H1 (cell line): ENCODE measurements around the gene CDKN3. TPM values are rescaled to one million over a fixed set of nuclear protein-coding genes. Genes with fewer than 3 reads are reported as not detected.

Experiments used
- CTCF ChIA-PET: fragments of 300-600 bp; sonication (Branson Sonifier 250); formaldehyde crosslinking; loops from one replicate; lab custom pipeline; 2021; ENCODE audit not compliant: partially characterized antibody; lab: Charles Lee
- POLR2A ChIA-PET: fragments of 300-600 bp; sonication (Branson Sonifier 250); formaldehyde crosslinking; loops from one replicate; lab custom pipeline; 2021; ENCODE audit warnings: inconsistent platforms; ENCODE audit not compliant: partially characterized antibody; lab: Charles Lee
- DNase-seq, 2 experiments: peaks; one replicate each; pipeline versions ENCODE4 v3.0.0 to v3.0.0-alpha.2; 2010 to 2022; ENCODE audit warnings: low spot score in 2 of 2, low read depth in 1 of 2, mixed read lengths in 1 of 2
- FAIRE-seq: peaks from 2 replicates; lab custom pipeline; 2011; peaks lifted over from hg19 to GRCh38; lab: Jason Lieb, UNC
- H2AFZ ChIP-seq: 2 replicates; pipeline ENCODE4 v1.8.1; 2012; ENCODE audit warnings: low read length, inconsistent platforms
- H2AK5ac ChIP-seq: 2 replicates; pipeline ENCODE4 v1.6.1; 2013; ENCODE audit warnings: low read depth, low read length
- H2BK120ac ChIP-seq: replicated peaks from 2 replicates; pipeline ENCODE3; 2013; ENCODE audit warnings: low read depth, low read length, inconsistent platforms
- H2BK12ac ChIP-seq: 2 replicates; pipeline ENCODE4 v1.6.1; 2013; ENCODE audit warnings: low read depth, low read length
- H2BK15ac ChIP-seq: 2 replicates; pipeline ENCODE4 v1.6.1; 2013; ENCODE audit warnings: low read length
- H2BK20ac ChIP-seq: 2 replicates; pipeline ENCODE4 v1.6.1; 2013; ENCODE audit warnings: low read length
- H2BK5ac ChIP-seq: 2 replicates; pipeline ENCODE4 v1.6.1; 2013; ENCODE audit warnings: low read depth, low read length
- H3K14ac ChIP-seq: 2 replicates; pipeline ENCODE4 v1.6.1; 2013; ENCODE audit warnings: inconsistent platforms; ENCODE audit not compliant: insufficient read length
- H3K18ac ChIP-seq: 2 replicates; pipeline ENCODE4 v1.6.1; 2013; ENCODE audit warnings: low read length; ENCODE audit errors: extremely low read depth
- H3K23ac ChIP-seq: 2 replicates; pipeline ENCODE4 v1.6.1; 2013; ENCODE audit warnings: inconsistent platforms; ENCODE audit not compliant: insufficient read length
- H3K23me2 ChIP-seq: 2 replicates; pipeline ENCODE4 v1.6.1; 2013; ENCODE audit warnings: low read depth, low read length
- H3K27ac ChIP-seq: 2 replicates; pipeline ENCODE4 v1.6.1; 2011; ENCODE audit warnings: low read depth, low read length, inconsistent platforms
- H3K27me3 ChIP-seq, 4 experiments: replicated peaks in 1 of 4; 1 replicate in 1 of 4; 2 replicates in 3 of 4; pipeline versions ENCODE4 v1.6.1 to v1.8.1; 2011 to 2013; ENCODE audit warnings: low read length in 3 of 4, mild to moderate bottlenecking in 3 of 4, inconsistent platforms in 2 of 4, mixed read lengths in 2 of 4, moderate library complexity in 1 of 4; ENCODE audit not compliant: control insufficient read depth in 3 of 4, insufficient read depth in 3 of 4; ENCODE audit errors: extremely low read depth in 1 of 4
- H3K36me3 ChIP-seq, 4 experiments: 2 replicates each; pipeline versions ENCODE4 v1.6.1 to v1.8.1; 2011 to 2013; ENCODE audit warnings: mild to moderate bottlenecking in 4 of 4, low read length in 3 of 4, moderate library complexity in 2 of 4, control low read depth in 1 of 4, inconsistent platforms in 1 of 4; ENCODE audit not compliant: insufficient read depth in 4 of 4, control insufficient read depth in 2 of 4
- H3K4ac ChIP-seq: replicated peaks from 2 replicates; pipeline ENCODE3; 2013; ENCODE audit warnings: low read length, low read depth, mixed read lengths, inconsistent platforms; ENCODE audit not compliant: insufficient read length
- H3K4me1 ChIP-seq, 4 experiments: replicated peaks in 1 of 4; 1 replicate in 1 of 4; 2 replicates in 3 of 4; pipeline versions ENCODE4 v1.6.1 to v1.8.1; 2011 to 2013; ENCODE audit warnings: low read length in 3 of 4, inconsistent platforms in 2 of 4, mixed read lengths in 1 of 4; ENCODE audit not compliant: insufficient read depth in 4 of 4, control insufficient read depth in 3 of 4
- H3K4me2 ChIP-seq, 2 experiments: 2 replicates each; pipeline versions ENCODE4 v1.6.1 to v1.8.1; 2011 to 2013; ENCODE audit warnings: low read depth in 2 of 2, low read length in 2 of 2, control low read depth in 1 of 2, inconsistent platforms in 1 of 2, mild to moderate bottlenecking in 1 of 2; ENCODE audit not compliant: insufficient read depth in 1 of 2
- H3K4me3 ChIP-seq, 4 experiments: fragments of 200-600, 300-600 bp in 1 of 4; sonication (generic), shearing (Covaris generic), sonication (Bioruptor Twin) in 1 of 4; 2 replicates each; pipeline versions ENCODE4 v1.5.1 to v1.8.1; 2011 to 2016; ENCODE audit warnings: low read length in 4 of 4, low read depth in 3 of 4, control low read depth in 2 of 4, inconsistent platforms in 2 of 4, mild to moderate bottlenecking in 2 of 4, mixed read lengths in 1 of 4, moderate library complexity in 1 of 4; ENCODE audit not compliant: insufficient read depth in 2 of 4; ENCODE audit errors: extremely low read depth in 1 of 4
- H3K56ac ChIP-seq: replicated peaks from 2 replicates; pipeline ENCODE3; 2013; ENCODE audit warnings: low read depth, mild to moderate bottlenecking, mixed read lengths, low read length, inconsistent platforms; ENCODE audit not compliant: insufficient read length
- H3K79me1 ChIP-seq: 2 replicates; pipeline ENCODE4 v1.6.1; 2013; ENCODE audit warnings: low read depth, low read length, control low read depth
- H3K79me2 ChIP-seq, 2 experiments: 2 replicates each; pipeline versions ENCODE4 v1.6.1 to v1.8.1; 2012 to 2013; ENCODE audit warnings: low read length in 2 of 2, mild to moderate bottlenecking in 2 of 2, inconsistent platforms in 1 of 2; ENCODE audit not compliant: insufficient read depth in 2 of 2, control insufficient read depth in 1 of 2
- H3K9ac ChIP-seq, 4 experiments: replicated peaks in 1 of 4; 1 replicate in 1 of 4; 2 replicates in 3 of 4; pipeline versions ENCODE4 v1.6.1 to v1.8.1; 2011 to 2013; ENCODE audit warnings: low read depth in 3 of 4, low read length in 3 of 4, control low read depth in 2 of 4, mild to moderate bottlenecking in 2 of 4, moderate library complexity in 2 of 4, inconsistent platforms in 1 of 4; ENCODE audit errors: extremely low read depth in 1 of 4
- H3K9me3 ChIP-seq, 2 experiments: 2 replicates each; pipeline versions ENCODE4 v1.6.1 to v1.8.1; 2012 to 2013; ENCODE audit warnings: mild to moderate bottlenecking in 2 of 2, moderate library complexity in 2 of 2, control low read depth in 1 of 2, inconsistent platforms in 1 of 2, low read depth in 1 of 2, low read length in 1 of 2, mixed read lengths in 1 of 2; ENCODE audit not compliant: insufficient read depth in 2 of 2
- H4K20me1 ChIP-seq, 2 experiments: replicated peaks in 1 of 2; 2 replicates each; pipeline versions ENCODE3 to v1.8.1; 2011 to 2013; ENCODE audit warnings: inconsistent platforms in 2 of 2, low read length in 2 of 2, mild to moderate bottlenecking in 1 of 2; ENCODE audit not compliant: insufficient read depth in 2 of 2, control insufficient read depth in 1 of 2
- H4K5ac ChIP-seq: 2 replicates; pipeline ENCODE4 v1.6.1; 2013; ENCODE audit warnings: low read length, low read depth, mixed read lengths, inconsistent platforms; ENCODE audit not compliant: insufficient read length
- H4K8ac ChIP-seq: 2 replicates; pipeline ENCODE4 v1.8.0; 2013; ENCODE audit warnings: mild to moderate bottlenecking, moderate library complexity, low read length, inconsistent platforms; ENCODE audit not compliant: insufficient read depth; ENCODE audit errors: extremely low read depth
- H4K91ac ChIP-seq: replicated peaks from 2 replicates; pipeline ENCODE3; 2013; ENCODE audit warnings: low read length, mixed read lengths, inconsistent platforms; ENCODE audit not compliant: insufficient read length
- ATF3 ChIP-seq: IDR thresholded peaks from 2 replicates; pipeline ENCODE4 v1.6.1; 2011; ENCODE audit warnings: low read depth, mild to moderate bottlenecking, low read length; ENCODE audit not compliant: insufficient read depth
- CREB1 ChIP-seq: IDR thresholded peaks from 2 replicates; pipeline ENCODE4 v1.6.1; 2012; ENCODE audit warnings: inconsistent platforms
- CTCF ChIP-seq, 3 experiments: IDR thresholded peaks; 1 replicate in 2 of 3; 2 replicates in 1 of 3; pipeline versions ENCODE4 v1.5.1 to v1.6.1; 2011; ENCODE audit warnings: low read length in 3 of 3, mild to moderate bottlenecking in 3 of 3, inconsistent platforms in 2 of 3, low read depth in 1 of 3, moderate library complexity in 1 of 3; ENCODE audit not compliant: insufficient read depth in 1 of 3; ENCODE audit errors: control extremely low read depth in 1 of 3
- E2F6 ChIP-seq: IDR thresholded peaks from 2 replicates; pipeline ENCODE4 v1.6.1; 2012; ENCODE audit warnings: inconsistent platforms
- MAX ChIP-seq: IDR thresholded peaks from 2 replicates; pipeline ENCODE4 v1.6.1; 2012; ENCODE audit warnings: inconsistent platforms
- POU5F1 ChIP-seq: IDR thresholded peaks from 2 replicates; pipeline ENCODE4 v1.6.1; 2011; ENCODE audit warnings: low read depth, mild to moderate bottlenecking, low read length, moderate library complexity
- RAD21 ChIP-seq, 2 experiments: IDR thresholded peaks in 1 of 2; conservative IDR thresholded peaks in 1 of 2; 2 replicates each; pipeline ENCODE4 v1.6.1; 2011; ENCODE audit warnings: low read depth in 2 of 2, low read length in 2 of 2, improper control_type of control experiment in 1 of 2, inconsistent platforms in 1 of 2, mild to moderate bottlenecking in 1 of 2, moderate library complexity in 1 of 2
- RNF2 ChIP-seq: fragments of 200-900, 300-1000 bp; sonication (generic); IDR thresholded peaks from 2 replicates; pipeline ENCODE4 v1.7.1; 2016; ENCODE audit warnings: borderline replicate concordance, low read depth, mild to moderate bottlenecking, antibody characterized with exemption, low read length; ENCODE audit not compliant: poor library complexity, severe bottlenecking; ENCODE audit errors: missing control alignments
- ZNF274 ChIP-seq: IDR thresholded peaks from 2 replicates; pipeline ENCODE4 v1.7.0; 2012; ENCODE audit warnings: low read length, borderline replicate concordance; ENCODE audit errors: extremely low read depth
- WGBS, 2 experiments: shearing (Covaris generic) in 1 of 2; methylation state at CpG; one replicate each; pipeline versions ENCODE4 v1.1.6 to v1.1.7; 2013 to 2015; ENCODE audit warnings: low lambda C conversion rate in 2 of 2, mixed read lengths in 2 of 2, inconsistent platforms in 1 of 2, low coverage in 1 of 2, missing lambda C conversion rate in 1 of 2; ENCODE audit not compliant: insufficient replicate concordance in 2 of 2, insufficient coverage in 1 of 2, insufficient read length in 1 of 2; ENCODE audit errors: extremely low coverage in 1 of 2, missing lambda C conversion rate in 1 of 2; 5-methylcytosine and 5-hydroxymethylcytosine counted together
- polyA plus RNA-seq, 7 experiments: library from polyadenylated mRNA; depleted of rRNA in 3 of 7; stranded (reverse) in 5 of 7; unstranded in 2 of 7; fragments of >200 nt in 5 of 7; fragments of 200-250 nt in 2 of 7; gene quantifications; 1 replicate in 5 of 7; 2 replicates in 1 of 7; 4 replicates in 1 of 7; pipeline versions ENCODE4 v1.2.1 to v1.2.3, GENCODE V29; 2011 to 2013; ENCODE audit warnings: missing spikeins in 2 of 7, mixed read lengths in 2 of 7
- total RNA-seq: library from RNA; stranded (reverse); fragmentation: NEBNext Ultra II Directional; extraction: Animal tissue kit (Norgen Biotek cat#: 25700); gene quantifications from 2 replicates; pipeline ENCODE4 v1.2.1, GENCODE V29; 2021

The CDKN3 gene
- total and polyA plus RNA-seq, 2 of the 8 experiments (the other 6 are each of a cell fraction or from before 2014, with no cell fraction given), result 43.5 to 48.3 TPM

- Histone ChIP-seq H2BK15ac (no peak overlapping the region), H3K56ac (no peak overlapping the region), H3K14ac (no peak overlapping the region), H2BK5ac (no peak overlapping the region), H3K79me1 (no peaks in the 10 kb centered on the region), H3K36me3 (no peaks in the 10 kb centered on the region), H2BK20ac (no peak overlapping the region), H4K20me1 (no peaks in the 10 kb centered on the region), H3K79me2 (no peaks in the 10 kb centered on the region), H3K23me2 (no peaks in the 10 kb centered on the region), H2BK12ac (no peak overlapping the region), H3K4me3 (no peak overlapping the region), H3K9ac (no peak overlapping the region), H3K4ac (no peak overlapping the region), H3K4me1 (no peaks in the 10 kb centered on the region), H2AFZ (no peak overlapping the region), H3K27ac (no peak overlapping the region), H2AK5ac (no peak overlapping the region), H3K9me3 (peaks cover 0 to 13% of the 10 kb centered on the region in 2 experiments; a peak in 2 of 4 replicates), H3K23ac (no peak overlapping the region), H3K27me3 (no peaks in the 10 kb centered on the region), H4K8ac (no peak overlapping the region), H2BK120ac (no peak overlapping the region), H3K18ac (no peak overlapping the region), H3K4me2 (no peak overlapping the region), H4K5ac (no peak overlapping the region), H4K91ac (no peak overlapping the region)
- FAIRE-seq, result no peak
- ChIA-PET CTCF (interaction anchor here (0.9 to 1.9 kb wide), 3 partner anchors 24 to 99 kb away, joined by 3 to 6 read pairs (median 3); partner anchors contain the start of gene CNIH1), POLR2A (interaction anchor here (1.2 kb wide), 1 partner anchor 25 kb away, joined by 3 read pairs; no protein-coding TSS in a partner anchor)
- no peak for DNase-seq
- WGBS, 2 experiments, result 85% methylated on average over 4 of the region's 4 CpGs; no CpG with 5 or more reads in 1 of the 2 experiments
- TF ChIP-seq ATF3 (no peak), MAX (no peak), ZNF274 (no peak), POU5F1 (no peak), RAD21 (IDR thresholded peaks at IDR 0.05 in 1 of 2, conservative IDR thresholded peaks at IDR 0.05 in 1 of 2; ENCODE audit: low read depth in 2 of 2, low read length in 2 of 2) (no peak), CTCF (IDR thresholded peaks at IDR 0.05; ENCODE audit: control extremely low read depth in 1 of 3, insufficient read depth in 1 of 3, low read depth in 1 of 3, low read length in 3 of 3) (no peak), E2F6 (no peak), RNF2 (no peak), CREB1 (no peak)
Observed at GRCh38 chr14:54465654-54466053, 68.8 kb downstream of the CDKN3 start.
